HUES64 (cell line): ENCODE data around the gene PNLIPRP3.

ENCODE experiments used
- H3K27ac ChIP-seq: 2 replicates; pipeline ENCODE4 v1.7.0; 2013; ENCODE audit warnings: low read depth, low read length, inconsistent platforms
- H3K27me3 ChIP-seq: 2 replicates; pipeline ENCODE4 v1.6.1; 2013; ENCODE audit warnings: mild to moderate bottlenecking, low read length; ENCODE audit not compliant: insufficient read depth
- H3K36me3 ChIP-seq: 2 replicates; pipeline ENCODE4 v1.6.1; 2013; ENCODE audit warnings: mild to moderate bottlenecking, low read length; ENCODE audit not compliant: insufficient read depth
- H3K4me1 ChIP-seq: 2 replicates; pipeline ENCODE4 v1.6.1; 2013; ENCODE audit warnings: mild to moderate bottlenecking, low read length, moderate library complexity; ENCODE audit not compliant: insufficient read depth
- H3K4me3 ChIP-seq: 2 replicates; pipeline ENCODE4 v1.5.1; 2013; ENCODE audit warnings: mild to moderate bottlenecking, low read length, moderate library complexity
- H3K9ac ChIP-seq: 2 replicates; pipeline ENCODE4 v1.6.1; 2013; ENCODE audit warnings: mild to moderate bottlenecking, low read depth, low read length
- H3K9me3 ChIP-seq: 2 replicates; pipeline ENCODE4 v1.6.1; 2013; ENCODE audit warnings: low read depth, low read length; ENCODE audit not compliant: insufficient read depth
- WGBS: fragments of 150-250, 120-280 bp; methylation state at CpG from one replicate; pipeline ENCODE4 v1.1.7; 2013; ENCODE audit warnings: missing lambda C conversion rate; 5-methylcytosine and 5-hydroxymethylcytosine counted together

Gene PNLIPRP3

GRCh38 chr10:116472891-116473290 lies 45.2 kb downstream of the PNLIPRP3 start:
- 58% methylated on average over 4 of the region's 4 CpGs for WGBS
- H3K9ac ChIP-seq: no peak overlapping the region
- no peaks in the 10 kb centered on the region for H3K27me3 ChIP-seq
- H3K4me1 ChIP-seq: no peaks in the 10 kb centered on the region; the same call in 1 of the 2 replicates
- no peak overlapping the region for H3K4me3 ChIP-seq
- no peaks in the 10 kb centered on the region for H3K9me3 ChIP-seq
- no peaks in the 10 kb centered on the region for H3K36me3 ChIP-seq
- no peak overlapping the region for H3K27ac ChIP-seq

DNA sequence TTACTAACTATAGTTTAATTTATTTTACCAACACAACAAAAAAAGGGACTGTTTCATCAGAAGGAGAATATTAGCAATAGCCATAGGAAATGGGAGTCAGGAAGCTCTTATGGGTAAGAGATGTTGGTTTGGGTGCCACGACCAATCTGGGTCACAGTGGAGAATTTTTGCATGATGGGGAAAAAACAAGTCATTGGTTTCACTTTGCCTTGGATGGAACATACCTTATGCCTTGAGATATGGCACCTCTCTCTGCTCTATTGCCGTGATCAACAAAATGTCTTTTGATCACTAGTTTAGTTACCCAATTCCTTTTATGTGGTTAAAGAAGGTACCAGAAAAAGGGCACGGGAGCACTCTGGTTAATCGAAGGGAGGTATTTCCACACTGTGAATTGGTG lies 48.2 kb downstream of the PNLIPRP3 start:
- no peaks in the 10 kb centered on the region for H3K36me3 ChIP-seq
- H3K4me1 ChIP-seq: no peaks in the 10 kb centered on the region; the same call in 1 of the 2 replicates
- no peak overlapping the region for H3K27ac ChIP-seq
- H3K9me3 ChIP-seq: peaks cover 6% of the 10 kb centered on the region; the same call in 1 of the 2 replicates
- no peaks in the 10 kb centered on the region for H3K27me3 ChIP-seq
- 97% methylated on average over 3 of the region's 4 CpGs for WGBS
- H3K9ac ChIP-seq: no peak overlapping the region
- no peak overlapping the region for H3K4me3 ChIP-seq

DNA sequence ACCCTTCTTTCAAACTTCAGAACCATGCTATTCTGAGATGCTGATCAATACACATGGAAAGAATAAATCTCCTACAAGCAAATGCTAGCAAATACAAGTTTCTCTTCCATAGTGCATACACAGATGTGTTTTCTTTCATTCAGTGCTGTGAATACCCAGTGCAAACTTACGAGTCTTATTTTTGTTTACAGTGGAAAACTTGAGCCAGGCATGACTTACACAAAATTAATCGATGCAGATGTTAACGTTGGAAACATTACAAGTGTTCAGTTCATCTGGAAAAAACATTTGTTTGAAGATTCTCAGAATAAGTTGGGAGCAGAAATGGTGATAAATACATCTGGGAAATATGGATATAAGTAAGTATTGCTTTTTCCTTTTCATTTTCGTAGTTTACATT lies 48.8 kb downstream of the PNLIPRP3 start:
- no peak overlapping the region for H3K27ac ChIP-seq
- WGBS: 96% methylated on average over 3 of the region's 4 CpGs

DNA sequence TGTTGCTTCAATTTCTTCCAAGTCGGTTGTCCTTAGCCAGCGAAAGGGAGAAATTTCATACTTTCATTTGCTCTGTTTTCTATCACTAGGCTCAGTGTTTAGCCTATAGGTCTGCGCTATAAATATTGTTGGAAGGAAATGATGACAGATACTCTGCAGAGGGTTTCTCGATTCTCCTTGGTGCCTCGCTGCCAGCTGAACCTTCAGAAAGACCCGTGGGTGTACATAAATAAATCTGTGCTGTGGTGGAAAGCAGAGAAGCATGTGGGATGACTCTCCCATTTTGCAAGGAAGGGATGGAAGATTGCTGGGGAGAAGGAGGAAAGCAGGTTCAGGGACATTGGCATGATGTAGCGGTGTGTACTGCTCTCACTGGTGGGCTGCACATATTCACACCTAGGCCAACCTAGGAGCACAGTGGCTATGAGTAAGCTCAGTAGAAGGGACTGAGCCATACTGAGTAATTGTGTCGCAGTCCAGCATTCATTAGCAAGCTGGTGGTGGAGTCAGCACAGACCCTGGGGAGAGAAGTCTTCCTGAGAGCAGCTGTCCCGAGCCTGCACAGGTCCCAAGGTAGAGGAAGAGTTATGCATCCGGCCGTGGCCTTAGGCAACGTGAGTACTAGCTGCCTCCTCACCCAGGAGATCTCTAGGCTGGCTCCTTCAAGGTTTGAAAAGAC lies 50.5 kb downstream of the PNLIPRP3 start:
- Histone ChIP-seq H3K27me3 (no peaks in the 10 kb centered on the region), H3K9me3 (peaks cover 7% of the 10 kb centered on the region; the same call in 1 of the 2 replicates), H3K9ac (no peak overlapping the region), H3K27ac (no peak overlapping the region), H3K4me1 (no peaks in the 10 kb centered on the region), H3K4me3 (no peak overlapping the region), H3K36me3 (no peaks in the 10 kb centered on the region)
- 79% methylated on average over 12 of the region's 12 CpGs for WGBS

More for the DNA sequence above, 48.8 kb downstream of the PNLIPRP3 start:
- H3K4me3 ChIP-seq: no peak overlapping the region
- no peaks in the 10 kb centered on the region; the same call in 1 of the 2 replicates for H3K4me1 ChIP-seq
- H3K27me3 ChIP-seq: no peaks in the 10 kb centered on the region
- no peak overlapping the region for H3K9ac ChIP-seq
- peaks cover 7% of the 10 kb centered on the region; the same call in 1 of the 2 replicates for H3K9me3 ChIP-seq
- no peaks in the 10 kb centered on the region for H3K36me3 ChIP-seq

GRCh38 chr10:116486770-116487448 lies 59.3 kb downstream of the PNLIPRP3 start:
- Histone ChIP-seq H3K4me3 (no peak overlapping the region), H3K4me1 (peaks cover 11% of the 10 kb centered on the region; the same call in 1 of the 2 replicates), H3K27ac (no peak overlapping the region), H3K9me3 (no peaks in the 10 kb centered on the region), H3K27me3 (no peaks in the 10 kb centered on the region), H3K9ac (no peak overlapping the region), H3K36me3 (no peaks in the 10 kb centered on the region)
- WGBS: 76% methylated on average over 7 of the region's 7 CpGs

DNA sequence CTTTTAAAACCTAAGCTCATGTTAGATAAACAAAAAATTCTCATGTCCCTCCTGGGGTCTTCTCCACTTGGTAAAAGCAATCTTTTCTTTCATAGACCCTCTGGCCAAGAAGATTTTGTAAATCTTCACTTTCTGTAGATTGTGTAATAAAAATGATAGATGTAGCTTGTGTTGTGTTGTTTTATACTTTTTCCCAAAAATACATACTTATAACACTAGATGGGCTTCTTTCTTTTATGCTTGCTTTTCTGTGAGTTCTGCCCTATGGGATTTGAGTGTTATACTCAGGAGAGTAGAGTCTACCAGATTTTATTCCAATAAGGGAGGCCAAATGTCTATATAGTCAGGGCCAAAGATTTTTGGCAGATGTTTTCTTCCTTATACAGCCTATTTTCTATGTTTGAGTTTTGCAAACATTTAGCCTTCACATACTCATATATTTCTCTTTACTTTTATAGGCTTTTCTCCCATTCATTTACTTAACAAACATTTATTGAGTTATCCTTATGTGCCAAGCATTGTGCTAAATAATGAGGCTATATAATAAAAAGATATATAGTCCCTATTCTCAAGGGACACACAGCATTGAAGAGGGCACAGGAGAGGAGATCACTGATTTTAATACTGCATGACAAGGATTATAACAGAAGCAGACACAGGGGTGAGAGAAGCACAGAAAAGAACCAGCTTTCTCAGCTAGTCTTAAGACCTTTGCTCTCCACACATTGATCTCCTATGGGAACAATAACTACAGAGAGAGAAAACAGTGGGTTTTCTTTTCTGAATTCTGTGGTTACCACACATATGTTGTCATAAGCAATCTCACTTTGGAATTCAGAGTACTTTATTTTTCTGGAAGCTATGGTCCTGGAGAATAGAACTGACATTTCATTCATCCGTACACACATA lies 60.1 kb downstream of the PNLIPRP3 start:
- no peak overlapping the region for H3K9ac ChIP-seq
- no peaks in the 10 kb centered on the region for H3K9me3 ChIP-seq
- H3K36me3 ChIP-seq: no peaks in the 10 kb centered on the region
- peaks cover 11% of the 10 kb centered on the region; the same call in 1 of the 2 replicates for H3K4me1 ChIP-seq
- no peaks in the 10 kb centered on the region for H3K27me3 ChIP-seq
- WGBS: 94% methylated on average over 1 of the region's 1 CpG
- no peak overlapping the region for H3K27ac ChIP-seq
- no peak overlapping the region for H3K4me3 ChIP-seq

DNA sequence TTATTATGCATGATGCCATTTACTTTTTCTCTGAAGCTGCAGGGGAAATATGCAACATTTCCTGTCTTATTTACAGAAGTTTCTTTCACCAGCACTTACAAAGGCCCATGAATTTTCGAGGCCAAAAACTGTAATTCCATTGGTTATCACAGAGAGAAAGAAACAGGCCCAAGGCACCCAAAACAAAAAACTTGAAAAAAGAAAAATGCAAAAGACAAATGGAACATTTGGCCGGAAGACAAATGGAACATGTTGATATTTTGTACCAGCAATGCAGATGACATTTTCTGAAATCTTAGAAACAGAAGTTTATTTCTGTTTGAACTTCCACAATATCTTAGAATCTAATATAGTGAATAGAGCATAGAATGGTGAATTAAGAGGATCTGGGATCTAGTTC lies 61.8 kb downstream of the PNLIPRP3 start:
- Histone ChIP-seq H3K9ac (no peak overlapping the region), H3K4me3 (no peak overlapping the region), H3K27ac (no peak overlapping the region), H3K9me3 (no peaks in the 10 kb centered on the region), H3K4me1 (peaks cover 11% of the 10 kb centered on the region; the same call in 1 of the 2 replicates), H3K27me3 (no peaks in the 10 kb centered on the region), H3K36me3 (no peaks in the 10 kb centered on the region)
- 94% methylated on average over 2 of the region's 2 CpGs for WGBS

DNA sequence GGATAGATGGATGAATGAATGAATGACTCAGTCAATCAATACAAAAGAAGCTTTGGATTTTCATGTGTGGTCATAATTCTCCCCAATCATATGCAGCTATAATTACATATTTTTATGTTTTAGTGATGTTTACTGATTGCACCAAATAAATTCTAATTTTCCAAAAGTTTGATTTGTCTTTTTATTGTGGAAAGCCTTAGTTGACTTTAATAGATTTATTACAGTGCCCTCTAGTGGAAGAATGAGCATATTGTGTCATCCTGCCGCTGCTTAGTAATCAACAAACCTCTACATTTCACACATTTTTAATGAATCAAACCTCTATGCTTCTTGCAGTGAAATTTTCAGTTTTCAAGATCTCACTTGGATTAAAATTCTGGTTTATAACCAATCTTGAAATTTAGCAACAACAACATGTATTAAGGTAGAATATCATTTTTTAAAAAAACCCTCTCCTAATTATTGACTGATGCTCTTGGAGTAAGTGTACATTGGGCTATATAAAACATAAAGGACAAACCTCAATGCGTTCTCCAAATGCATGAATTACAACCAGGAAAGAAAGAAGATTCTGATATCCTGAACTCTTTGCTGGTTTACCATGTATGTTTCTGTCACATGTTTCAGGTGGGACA lies 62.5 kb downstream of the PNLIPRP3 start:
- Histone ChIP-seq H3K9me3 (no peaks in the 10 kb centered on the region), H3K27ac (no peak overlapping the region), H3K9ac (no peak overlapping the region), H3K27me3 (no peaks in the 10 kb centered on the region), H3K4me1 (peaks cover 11% of the 10 kb centered on the region; the same call in 1 of the 2 replicates), H3K36me3 (no peaks in the 10 kb centered on the region), H3K4me3 (no peak overlapping the region)
- 45% methylated on average over 2 of the region's 2 CpGs for WGBS

GRCh38 chr10:116504786-116505185 lies 77.1 kb downstream of the PNLIPRP3 start:
- Histone ChIP-seq H3K27ac (no peak overlapping the region), H3K27me3 (no peaks in the 10 kb centered on the region), H3K4me3 (no peak overlapping the region), H3K9ac (no peak overlapping the region), H3K36me3 (no peaks in the 10 kb centered on the region), H3K4me1 (no peaks in the 10 kb centered on the region), H3K9me3 (no peaks in the 10 kb centered on the region)
- 84% methylated on average over 8 of the region's 8 CpGs for WGBS

DNA sequence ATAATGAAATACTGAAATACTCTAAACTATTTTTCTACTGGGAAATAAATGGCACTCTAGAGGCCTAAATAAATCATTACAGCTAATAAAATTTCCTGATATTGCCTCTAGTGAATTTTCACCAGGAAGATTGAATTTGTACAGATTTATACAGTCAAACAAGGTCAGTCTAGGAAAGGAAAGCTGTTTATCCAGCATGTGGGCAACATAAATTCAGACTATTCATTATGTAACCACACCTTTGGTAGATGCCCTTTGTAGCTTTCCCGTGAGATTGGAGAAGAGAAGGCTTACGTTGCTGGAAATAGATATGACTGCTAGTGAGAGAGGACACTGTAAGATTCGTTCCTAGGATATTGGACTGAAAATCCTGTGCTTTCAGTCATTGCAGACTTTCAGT lies 82.9 kb downstream of the PNLIPRP3 start:
- H3K36me3 ChIP-seq: no peaks in the 10 kb centered on the region
- H3K27me3 ChIP-seq: no peaks in the 10 kb centered on the region
- no peaks in the 10 kb centered on the region for H3K4me1 ChIP-seq
- H3K9me3 ChIP-seq: no peaks in the 10 kb centered on the region
- 92% methylated on average over 3 of the region's 3 CpGs for WGBS
- no peak overlapping the region for H3K4me3 ChIP-seq
- no peak overlapping the region for H3K9ac ChIP-seq
- H3K27ac ChIP-seq: no peak overlapping the region
